Measurements from ENCODE around the gene NAV3.

DNA sequence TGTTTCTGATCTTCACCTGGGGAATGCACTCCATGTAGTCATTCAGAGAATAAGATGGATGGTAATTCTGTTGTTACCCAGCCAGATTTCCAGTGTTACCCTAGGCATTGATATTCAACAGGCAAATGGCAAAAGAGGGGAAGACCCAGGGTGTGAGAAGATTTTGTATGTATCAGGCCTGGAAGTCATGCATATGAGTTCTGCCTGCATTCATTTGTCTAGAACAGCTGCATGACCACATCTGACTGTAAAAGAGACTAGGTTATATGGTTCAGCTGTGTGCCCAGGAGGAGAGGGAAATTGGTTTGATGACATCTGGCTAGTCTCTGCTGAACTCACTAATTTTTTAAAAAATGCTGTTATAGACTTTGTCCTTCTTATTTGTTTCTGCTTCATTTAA is 224.9 kb downstream of the NAV3 start:
- TF ChIP-seq, protein P1, sequence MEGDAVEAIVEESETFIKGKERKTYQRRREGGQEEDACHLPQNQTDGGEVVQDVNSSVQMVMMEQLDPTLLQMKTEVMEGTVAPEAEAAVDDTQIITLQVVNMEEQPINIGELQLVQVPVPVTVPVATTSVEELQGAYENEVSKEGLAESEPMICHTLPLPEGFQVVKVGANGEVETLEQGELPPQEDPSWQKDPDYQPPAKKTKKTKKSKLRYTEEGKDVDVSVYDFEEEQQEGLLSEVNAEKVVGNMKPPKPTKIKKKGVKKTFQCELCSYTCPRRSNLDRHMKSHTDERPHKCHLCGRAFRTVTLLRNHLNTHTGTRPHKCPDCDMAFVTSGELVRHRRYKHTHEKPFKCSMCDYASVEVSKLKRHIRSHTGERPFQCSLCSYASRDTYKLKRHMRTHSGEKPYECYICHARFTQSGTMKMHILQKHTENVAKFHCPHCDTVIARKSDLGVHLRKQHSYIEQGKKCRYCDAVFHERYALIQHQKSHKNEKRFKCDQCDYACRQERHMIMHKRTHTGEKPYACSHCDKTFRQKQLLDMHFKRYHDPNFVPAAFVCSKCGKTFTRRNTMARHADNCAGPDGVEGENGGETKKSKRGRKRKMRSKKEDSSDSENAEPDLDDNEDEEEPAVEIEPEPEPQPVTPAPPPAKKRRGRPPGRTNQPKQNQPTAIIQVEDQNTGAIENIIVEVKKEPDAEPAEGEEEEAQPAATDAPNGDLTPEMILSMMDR (conservative IDR thresholded peaks at IDR 0.05; ENCODE audit: low read depth, low read length), result no peak
- TF ChIP-seq EZH2phosphoT487 (IDR thresholded peaks at IDR 0.05; ENCODE audit: borderline replicate concordance, low read length), result no peak

Data from PC-3 (cell line).